Uterus (tissue), 2 donors: ENCODE data around the gene SLC35B1.

ENCODE experiments used
- POLR2A ChIP-seq, 2 donors: fragments of 450-650 bp; IDR thresholded peaks; one replicate each; pipeline ENCODE4 v1.6.1; 2016; ENCODE audit warnings: antibody characterized with exemption in 2 of 2, mild to moderate bottlenecking in 1 of 2, moderate library complexity in 1 of 2
- TF ChIP-seq, protein P1 (sequence below), 4 experiments: fragments of 200-600 bp in 2 of 4; fragments of 450-650 bp in 2 of 4; sonication (generic) in 2 of 4; IDR thresholded peaks; one replicate each; pipeline ENCODE4 v1.5.1; 2016 to 2019; ENCODE audit warnings: antibody characterized with exemption in 4 of 4, mild to moderate bottlenecking in 2 of 4, moderate library complexity in 1 of 4

DNA sequence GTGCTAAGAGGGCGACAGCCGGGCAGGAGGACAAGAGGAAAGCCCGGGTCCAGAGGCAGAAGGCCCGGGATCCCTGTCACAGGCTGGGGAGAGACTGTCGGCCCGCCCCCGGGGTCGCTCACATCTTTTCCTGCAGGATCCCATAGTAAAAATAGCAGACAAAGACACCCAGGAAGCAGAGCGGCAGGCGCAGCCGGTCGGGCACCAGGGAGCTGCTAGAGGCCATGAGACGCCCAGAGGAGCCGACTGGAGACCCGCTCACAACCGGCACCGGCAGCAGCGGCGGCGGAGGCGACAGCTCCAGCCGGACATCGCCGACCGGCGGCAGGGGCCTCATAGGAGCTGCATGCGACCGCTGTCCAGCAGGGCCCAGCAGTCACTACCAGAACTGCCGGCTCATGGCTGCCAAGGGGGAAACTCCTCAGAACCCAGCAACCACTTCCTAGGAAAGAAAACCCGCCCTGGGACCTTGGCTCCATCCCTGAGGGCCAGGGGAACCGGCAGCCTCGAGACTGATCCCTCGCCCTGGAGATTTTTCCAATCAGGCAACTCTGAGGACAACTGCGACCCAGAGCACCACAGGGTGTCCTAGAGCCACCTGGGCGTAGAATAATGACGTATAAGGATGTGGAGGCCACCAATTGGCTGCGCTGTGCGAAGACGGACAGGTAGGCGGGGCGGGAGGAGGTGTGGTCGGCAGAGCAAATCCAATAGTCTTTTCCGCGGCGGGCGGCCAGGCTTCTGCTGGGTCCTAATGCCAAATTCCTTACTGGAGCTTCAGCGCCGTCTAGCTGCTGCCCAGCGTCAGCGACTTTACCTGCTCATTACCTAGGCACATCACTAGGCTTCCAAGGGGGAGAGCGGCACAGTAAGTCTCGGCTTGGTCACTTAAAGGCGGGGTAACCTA, at the start of gene SLC35B1:
- TF ChIP-seq, protein P1, sequence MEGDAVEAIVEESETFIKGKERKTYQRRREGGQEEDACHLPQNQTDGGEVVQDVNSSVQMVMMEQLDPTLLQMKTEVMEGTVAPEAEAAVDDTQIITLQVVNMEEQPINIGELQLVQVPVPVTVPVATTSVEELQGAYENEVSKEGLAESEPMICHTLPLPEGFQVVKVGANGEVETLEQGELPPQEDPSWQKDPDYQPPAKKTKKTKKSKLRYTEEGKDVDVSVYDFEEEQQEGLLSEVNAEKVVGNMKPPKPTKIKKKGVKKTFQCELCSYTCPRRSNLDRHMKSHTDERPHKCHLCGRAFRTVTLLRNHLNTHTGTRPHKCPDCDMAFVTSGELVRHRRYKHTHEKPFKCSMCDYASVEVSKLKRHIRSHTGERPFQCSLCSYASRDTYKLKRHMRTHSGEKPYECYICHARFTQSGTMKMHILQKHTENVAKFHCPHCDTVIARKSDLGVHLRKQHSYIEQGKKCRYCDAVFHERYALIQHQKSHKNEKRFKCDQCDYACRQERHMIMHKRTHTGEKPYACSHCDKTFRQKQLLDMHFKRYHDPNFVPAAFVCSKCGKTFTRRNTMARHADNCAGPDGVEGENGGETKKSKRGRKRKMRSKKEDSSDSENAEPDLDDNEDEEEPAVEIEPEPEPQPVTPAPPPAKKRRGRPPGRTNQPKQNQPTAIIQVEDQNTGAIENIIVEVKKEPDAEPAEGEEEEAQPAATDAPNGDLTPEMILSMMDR (IDR thresholded peaks at IDR 0.05): peak; percentile 55 to 78 (median 72)
- TF ChIP-seq POLR2A (IDR thresholded peaks at IDR 0.05): peak in 1 of 2 donors; percentile 55
